Neural cell (in vitro differentiated cells): ENCODE data around the gene CHD8. TPM values are rescaled to one million over a fixed set of nuclear protein-coding genes. Genes with fewer than 3 reads are reported as not detected.

Experiments
- H2AFZ ChIP-seq: fragments of 200-600, 300-800 bp; sonication (generic), shearing (Covaris generic); 2 replicates; pipeline ENCODE4 v1.6.0; 2014; ENCODE audit warnings: low read depth, mild to moderate bottlenecking, antibody characterized with exemption, low read length, moderate library complexity
- H3F3A ChIP-seq: fragments of 200-600 bp; shearing (Covaris generic); 2 replicates; pipeline ENCODE4 v1.6.1; 2016; ENCODE audit warnings: mild to moderate bottlenecking, moderate library complexity, mixed read lengths, antibody characterized with exemption, low read length; ENCODE audit not compliant: insufficient read depth, poor library complexity, severe bottlenecking
- H3K27ac ChIP-seq: fragments of 200-600, 300-800 bp; sonication (generic), shearing (Covaris generic); 2 replicates; pipeline ENCODE4 v1.5.1; 2014; ENCODE audit warnings: mild to moderate bottlenecking, low read length, moderate library complexity
- H3K27me3 ChIP-seq: fragments of 300-800, 200-600 bp; sonication (generic), shearing (Covaris generic); 2 replicates; pipeline ENCODE4 v1.6.0; 2014; ENCODE audit warnings: mild to moderate bottlenecking, low read depth, low read length, moderate library complexity; ENCODE audit not compliant: insufficient read depth
- H3K36me3 ChIP-seq: fragments of 300-800, 200-600 bp; sonication (generic), shearing (Covaris generic); 2 replicates; pipeline ENCODE4 v1.5.1; 2014; ENCODE audit warnings: mild to moderate bottlenecking, antibody characterized with exemption, low read length, moderate library complexity; ENCODE audit not compliant: insufficient read depth
- H3K4me2 ChIP-seq: fragments of 300-800, 200-600 bp; sonication (generic), shearing (Covaris generic); 2 replicates; pipeline ENCODE4 v1.6.0; 2014; ENCODE audit warnings: mild to moderate bottlenecking, low read length
- H3K4me3 ChIP-seq: fragments of 300-800, 200-600 bp; sonication (generic), shearing (Covaris generic); 2 replicates; pipeline ENCODE4 v1.5.1; 2014; ENCODE audit warnings: mild to moderate bottlenecking, low read length, moderate library complexity
- H3K79me2 ChIP-seq: fragments of 200-600 bp; shearing (Covaris generic); replicated peaks from 2 replicates; pipeline ENCODE4 v1.6.0; 2014; ENCODE audit warnings: mild to moderate bottlenecking, low read length, moderate library complexity; ENCODE audit not compliant: insufficient read depth
- H3K9ac ChIP-seq: fragments of 300-800, 200-600 bp; sonication (generic), shearing (Covaris generic); 2 replicates; pipeline ENCODE4 v1.6.1; 2016; ENCODE audit warnings: mild to moderate bottlenecking, low read length, mixed read lengths
- H3K9me2 ChIP-seq: fragments of 200-600 bp; shearing (Covaris generic); 2 replicates; pipeline ENCODE4 v1.6.1; 2016; ENCODE audit warnings: mild to moderate bottlenecking, low read length, mixed read lengths; ENCODE audit not compliant: insufficient read depth
- H3K9me3 ChIP-seq: fragments of 200-600, 300-800 bp; sonication (generic), shearing (Covaris generic); 2 replicates; pipeline ENCODE4 v1.6.1; 2016; ENCODE audit warnings: mild to moderate bottlenecking, mixed run types, low read length, moderate library complexity, mixed read lengths
- H4K20me1 ChIP-seq: fragments of 200-600 bp; shearing (Covaris generic); 2 replicates; pipeline ENCODE4 v1.6.1; 2016; ENCODE audit warnings: mild to moderate bottlenecking, mixed run types; ENCODE audit not compliant: insufficient read depth
- CTCF ChIP-seq: fragments of 450-650 bp; IDR thresholded peaks from 2 replicates; pipeline ENCODE4 v1.5.1; 2014; ENCODE audit warnings: antibody characterized with exemption, mild to moderate bottlenecking, moderate library complexity; ENCODE audit not compliant: poor library complexity, severe bottlenecking
- EP300 ChIP-seq: fragments of 450-650 bp; conservative IDR thresholded peaks from 2 replicates; pipeline ENCODE4 v1.6.1; 2014; ENCODE audit warnings: antibody characterized with exemption, mild to moderate bottlenecking, moderate library complexity; ENCODE audit not compliant: poor library complexity, severe bottlenecking
- EZH2 ChIP-seq: fragments of 200-600, 300-800 bp; shearing (Covaris generic), sonication (generic); IDR thresholded peaks from 2 replicates; pipeline ENCODE4 v1.6.1; 2014; ENCODE audit warnings: antibody characterized with exemption, low read length, borderline replicate concordance, mild to moderate bottlenecking; ENCODE audit not compliant: insufficient read depth, poor library complexity, severe bottlenecking
- MXI1 ChIP-seq: fragments of 450-650 bp; conservative IDR thresholded peaks from 2 replicates; pipeline ENCODE4 v1.6.1; 2014; ENCODE audit warnings: antibody characterized with exemption, mild to moderate bottlenecking; ENCODE audit not compliant: poor library complexity, severe bottlenecking
- POLR2AphosphoS5 ChIP-seq: IDR thresholded peaks from 2 replicates; pipeline ENCODE4 v1.6.1; 2012
- RAD21 ChIP-seq: fragments of 450-650 bp; conservative IDR thresholded peaks from 2 replicates; pipeline ENCODE4 v1.6.1; 2014; ENCODE audit warnings: antibody characterized with exemption, mild to moderate bottlenecking, moderate library complexity
- REST ChIP-seq: IDR thresholded peaks from 2 replicates; pipeline ENCODE4 v1.6.1; 2012; ENCODE audit warnings: borderline replicate concordance
- SMC3 ChIP-seq: fragments of 450-650 bp; conservative IDR thresholded peaks from 2 replicates; pipeline ENCODE4 v1.6.1; 2014; ENCODE audit warnings: antibody characterized with exemption, mild to moderate bottlenecking, moderate library complexity; ENCODE audit not compliant: poor library complexity
- TAF1 ChIP-seq: IDR thresholded peaks from 2 replicates; pipeline ENCODE4 v1.6.1; 2012; ENCODE audit warnings: low read depth
- polyA plus RNA-seq: library from polyadenylated mRNA; depleted of rRNA; stranded (reverse); fragments of >200 nt; gene quantifications from 2 replicates; pipeline ENCODE4 v1.2.3, GENCODE V29; 2014

CHD8 gene
- polyA plus RNA-seq, 1 donor from 2014 or later: 44.1 TPM

- TF ChIP-seq EZH2 (no peak), TAF1 (no peak), EP300 (no peak), POLR2AphosphoS5 (no peak), CTCF (no peak), SMC3 (no peak), RAD21 (no peak), MXI1 (no peak), REST (no peak)
- Histone ChIP-seq H3K9me3 (no peaks in the 10 kb centered on the region), H3K79me2 (no peaks in the 10 kb centered on the region), H3F3A (no peaks in the 10 kb centered on the region), H3K27ac (no peak overlapping the region), H4K20me1 (no peaks in the 10 kb centered on the region), H3K9ac (no peak overlapping the region), H3K4me3 (no peak overlapping the region), H2AFZ (no peak overlapping the region), H3K4me2 (no peak overlapping the region), H3K27me3 (no peaks in the 10 kb centered on the region), H3K36me3 (peaks cover 1% of the 10 kb centered on the region), H3K9me2 (no peaks in the 10 kb centered on the region)
Observed at GRCh38 chr14:21414137-21414631, 41.7 kb downstream of the CHD8 start.

GRCh38 chr14:21408147-21408546, 47.8 kb downstream of the CHD8 start:
- no peak overlapping the region for H3K9ac ChIP-seq
- H3K79me2 ChIP-seq: no peaks in the 10 kb centered on the region
- no peak overlapping the region for H2AFZ ChIP-seq
- no peak overlapping the region for H3K27ac ChIP-seq
- no peaks in the 10 kb centered on the region for H4K20me1 ChIP-seq
- TF ChIP-seq EZH2 (no peak), SMC3 (no peak), POLR2AphosphoS5 (no peak), MXI1 (no peak), TAF1 (no peak), RAD21 (no peak), CTCF (no peak), EP300 (no peak)
- peaks cover 19% of the 10 kb centered on the region for H3K36me3 ChIP-seq
- no peaks in the 10 kb centered on the region for H3K9me3 ChIP-seq
- no peak overlapping the region for H3K4me2 ChIP-seq
- H3K9me2 ChIP-seq: no peaks in the 10 kb centered on the region
- H3K27me3 ChIP-seq: no peaks in the 10 kb centered on the region
- no peak overlapping the region for H3K4me3 ChIP-seq
- H3F3A ChIP-seq: no peaks in the 10 kb centered on the region
